Putamen (tissue), 1 donor: ENCODE measurements around the gene MSX2.

Experiments used
- DNase-seq: peaks from one replicate; pipeline ENCODE4 v3.0.0-alpha.2; 2016; ENCODE audit warnings: low spot score

MSX2 gene

DNA sequence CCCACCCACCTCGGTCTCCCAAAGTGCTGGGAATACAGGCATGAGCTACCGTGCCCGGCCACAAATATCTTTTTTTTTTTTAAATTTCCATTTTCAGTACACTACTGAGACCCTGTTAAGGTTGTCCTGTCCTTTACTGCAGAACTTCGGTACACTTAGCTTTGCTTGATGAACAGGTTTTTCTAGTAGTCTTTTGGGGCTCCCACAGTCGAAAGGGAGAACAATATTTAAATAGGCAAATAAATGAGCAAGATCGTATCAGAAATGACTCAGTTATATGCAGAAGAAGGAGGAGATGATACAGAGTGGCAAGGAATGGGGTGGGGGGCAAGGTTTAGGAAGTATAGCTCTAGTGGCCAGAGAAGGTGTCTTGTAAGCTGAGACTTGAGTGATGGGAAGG, 52.7 kb downstream of the MSX2 start:
- no peak for DNase-seq

DNA sequence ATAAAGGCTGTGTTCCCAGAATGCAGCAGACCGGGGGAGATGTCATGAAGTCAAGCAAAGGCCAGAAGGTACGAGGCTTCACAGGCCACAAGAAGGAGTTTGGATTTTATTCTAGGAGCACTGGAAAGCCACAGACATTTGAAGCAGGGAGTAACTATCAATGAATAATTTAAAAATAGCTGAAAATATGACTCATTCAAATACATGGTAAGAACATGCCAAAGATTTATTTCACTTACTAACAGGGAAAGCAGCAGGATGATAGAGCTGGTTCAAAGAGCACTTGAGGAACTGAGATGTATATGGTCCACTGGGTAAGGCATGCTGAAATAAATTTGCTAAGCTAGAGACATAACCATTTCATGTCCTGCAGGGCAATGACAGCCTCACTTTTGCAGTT, 53.2 kb downstream of the MSX2 start:
- DNase-seq, result no peak
